HG02884 (cell line): ENCODE results near the gene MZT1.

ENCODE experiments used
- ATAC-seq: cut with Tn5 transposase; IDR thresholded peaks from one replicate; pipeline ENCODE4 v1.9.1; 2021; ENCODE audit warnings: mild to moderate bottlenecking, moderate library complexity; ENCODE audit not compliant: unreplicated experiment

MZT1 gene

DNA sequence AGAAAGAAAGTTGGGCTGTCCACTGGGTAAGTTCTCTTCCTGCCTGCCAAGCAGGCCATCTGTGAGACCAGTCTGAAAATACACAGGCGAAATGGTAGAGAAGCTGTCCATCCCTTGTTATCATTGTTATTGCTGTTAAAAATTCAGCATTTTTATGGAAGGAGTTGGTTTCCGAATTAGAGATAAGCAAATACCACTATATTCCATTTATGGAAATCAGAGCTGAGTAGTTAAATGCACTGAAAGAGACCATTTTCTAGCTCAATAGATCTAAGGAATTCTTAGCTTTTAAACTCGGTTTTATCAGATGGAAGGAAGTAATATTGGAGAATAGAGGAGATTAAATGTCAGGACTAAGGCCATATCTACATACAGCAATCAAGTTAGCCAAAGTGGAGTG is 40.7 kb downstream of the MZT1 start:
- ATAC-seq: no peak

- no peak for ATAC-seq
Observed at GRCh38 chr13:72680353-72680752, 47.1 kb downstream of the MZT1 start.

GRCh38 chr13:72678312-72678711 is 49.1 kb downstream of the MZT1 start:
- ATAC-seq: no peak

- no peak for ATAC-seq
Observed at GRCh38 chr13:72677431-72677830, 50.0 kb downstream of the MZT1 start.

DNA sequence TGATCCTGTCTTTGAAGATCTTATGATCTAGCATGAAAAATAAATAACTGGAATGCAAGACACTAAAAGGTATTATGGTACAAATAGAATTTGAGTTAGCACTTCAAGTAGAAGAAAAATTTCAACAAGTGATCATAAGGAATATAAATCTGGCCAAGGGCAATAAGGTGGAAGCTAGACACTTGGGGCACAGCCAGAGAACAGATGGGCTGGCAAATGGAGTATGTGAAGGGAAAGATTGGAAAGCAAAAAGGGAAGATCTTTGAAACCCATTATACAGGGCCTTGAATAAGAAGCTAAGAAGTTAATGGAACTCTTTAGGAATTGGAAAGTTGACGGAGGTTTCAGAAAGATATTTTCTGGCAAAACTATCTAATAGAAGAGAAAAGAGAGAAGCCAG is 61.0 kb downstream of the MZT1 start:
- no peak for ATAC-seq

- no peak for ATAC-seq
Observed at GRCh38 chr13:72662548-72662947, 64.9 kb downstream of the MZT1 start.
